Motor neuron (in vitro differentiated cells): Measurements from ENCODE around the gene IRX1. TPM values are rescaled to one million over a fixed set of nuclear protein-coding genes. Genes with fewer than 3 reads are reported as not detected.

Experiments
- ATAC-seq, 8 experiments: fragments of 200-7000 bp; cut with Tn5 transposase; replicated peaks in 6 of 8; 2 replicates each; pipeline ENCODE4 v1.8.0; 2021; ENCODE audit warnings: mild to moderate bottlenecking in 8 of 8, moderate library complexity in 8 of 8
- H3K27ac ChIP-seq, 2 donors: fragments of 250-450 bp; sonication (Bioruptor Pico); 2 replicates each; pipeline ENCODE4 v1.9.0; 2021; ENCODE audit warnings: antibody characterized with exemption in 2 of 2, mild to moderate bottlenecking in 2 of 2, moderate library complexity in 1 of 2
- H3K4me1 ChIP-seq, 2 donors: fragments of 250-450 bp; sonication (Bioruptor Pico); replicated peaks in 1 of 2; 2 replicates each; pipeline ENCODE4 v1.6.1; 2021; ENCODE audit warnings: antibody characterized with exemption in 2 of 2, mild to moderate bottlenecking in 2 of 2, moderate library complexity in 1 of 2
- H3K4me3 ChIP-seq, 5 donors: fragments of 250-450 bp; sonication (Bioruptor Pico); 2 replicates each; pipeline ENCODE4 v1.9.0; 2021; ENCODE audit warnings: antibody characterized with exemption in 5 of 5, mild to moderate bottlenecking in 5 of 5, moderate library complexity in 4 of 5
- WGBS, 10 experiments: fragments of 450-650 bp; shearing (Covaris generic); methylation state at CpG; one replicate each; pipeline ENCODE4 v1.0.0; 2022; 5-methylcytosine and 5-hydroxymethylcytosine counted together
- in situ Hi-C, 9 experiments: fragments of 400-800 bp; cut with MboI; loops; one replicate each; pipeline ENCODE4 v1.15.0; 2021; ENCODE audit warnings: low sequenced_read_pairs in 9 of 9, low pct_unique_long_range_greater_than_20kb in 2 of 9; ENCODE audit not compliant: unreplicated experiment in 9 of 9
- total RNA-seq, 8 experiments: library from RNA; unstranded; fragments of 300-600 nt; gene quantifications; 2 replicates each; pipeline versions ENCODE4 v1.2.3 to v1.2.4, GENCODE V29; 2022

The IRX1 gene
- total RNA-seq, 8 experiments from 2014 or later: 0.18 to 21.0 (median 8.2) TPM

- ATAC-seq: peak in 7 of 8 experiments; percentile 20 to 51 (median 33)
- peaks cover 0 to 12% of the 10 kb centered on the region in 2 donors for H3K4me1 ChIP-seq
- no peak overlapping the region for H3K27ac ChIP-seq
- H3K4me3 ChIP-seq: peak overlapping the region in 4 of 5 donors; percentile 42 to 73 (median 56)
- in situ Hi-C loops: no loop called here
- 0 to 100% (median 7%) methylated on average over 1 to 15 of the region's 63 CpGs; no CpG with 5 or more reads in 4 of the 10 experiments for WGBS, 10 experiments
Measured at GRCh38 chr5:3596261-3596825, 711 bp downstream of the IRX1 start.

GRCh38 chr5:3596857-3597166, 1.2 kb downstream of the IRX1 start:
- H3K4me3 ChIP-seq: peak overlapping the region in 4 of 5 donors; percentile 42 to 73 (median 56)
- no peak for ATAC-seq
- WGBS, 10 experiments: 0 to 81% (median 0%) methylated on average over 1 to 7 of the region's 7 CpGs; no CpG with 5 or more reads in 1 of the 10 experiments
- in situ Hi-C loops: no loop called here
- H3K27ac ChIP-seq: no peak overlapping the region
- peaks cover 0 to 12% of the 10 kb centered on the region in 2 donors for H3K4me1 ChIP-seq

- no peak overlapping the region for H3K27ac ChIP-seq
- peak overlapping the region in 4 of 5 donors; percentile 42 to 73 (median 56) for H3K4me3 ChIP-seq
- H3K4me1 ChIP-seq: peaks cover 0 to 12% of the 10 kb centered on the region in 2 donors
- no peak for ATAC-seq
- in situ Hi-C loops: no loop called here
- 0 to 70% (median 6%) methylated on average over 4 to 28 of the region's 42 CpGs for WGBS, 10 experiments
Measured at GRCh38 chr5:3597167-3598007, 1.8 kb downstream of the IRX1 start.

- in situ Hi-C loops: no loop called here
- Histone ChIP-seq H3K4me1 (peaks cover 0 to 12% of the 10 kb centered on the region in 2 donors), H3K4me3 (peak overlapping the region in 4 of 5 donors; percentile 42 to 73 (median 56)), H3K27ac (no peak overlapping the region)
- WGBS, 10 experiments: 0 to 67% (median 20%) methylated on average over 1 to 8 of the region's 8 CpGs; no CpG with 5 or more reads in 1 of the 10 experiments
- no peak for ATAC-seq
Measured at GRCh38 chr5:3598207-3598606, 2.6 kb downstream of the IRX1 start.

- WGBS, 10 experiments: 7 to 22% (median 15%) methylated on average over 1 to 7 of the region's 12 CpGs; no CpG with 5 or more reads in 6 of the 10 experiments
- Histone ChIP-seq H3K4me1 (peaks cover 0 to 12% of the 10 kb centered on the region in 2 donors), H3K4me3 (peak overlapping the region in 3 of 5 donors; percentile 42 to 73 (median 68)), H3K27ac (no peak overlapping the region)
- ATAC-seq: no peak
- in situ Hi-C loops: no loop called here
Measured at GRCh38 chr5:3598769-3599211, 3.2 kb downstream of the IRX1 start.

GRCh38 chr5:3599226-3600105, 3.8 kb downstream of the IRX1 start:
- Histone ChIP-seq H3K27ac (no peak overlapping the region), H3K4me3 (peak overlapping the region in 1 of 5 donors; percentile 42), H3K4me1 (peaks cover 0 to 12% of the 10 kb centered on the region in 2 donors)
- in situ Hi-C loops: no loop called here
- 5 to 89% (median 31%) methylated on average over 4 to 27 of the region's 86 CpGs; no CpG with 5 or more reads in 1 of the 10 experiments for WGBS, 10 experiments
- ATAC-seq: peak in 1 of 8 experiments; percentile 16

- H3K4me1 ChIP-seq: peaks cover 0 to 9% of the 10 kb centered on the region in 2 donors
- H3K27ac ChIP-seq: no peak overlapping the region
- 10 to 80% (median 37%) methylated on average over 1 to 2 of the region's 71 CpGs; no CpG with 5 or more reads in 7 of the 10 experiments for WGBS, 10 experiments
- peak overlapping the region in 4 of 5 donors; percentile 20 to 38 (median 30) for H3K4me3 ChIP-seq
- peak in 4 of 8 experiments; percentile 15 to 76 (median 70) for ATAC-seq
- in situ Hi-C loops: no loop called here
Measured at GRCh38 chr5:3600106-3601060, 4.8 kb downstream of the IRX1 start.

GRCh38 chr5:3601061-3601710, 5.6 kb downstream of the IRX1 start:
- no peak for ATAC-seq
- in situ Hi-C loops: no loop called here

GRCh38 chr5:3601911-3602782, 6.5 kb downstream of the IRX1 start:
- Histone ChIP-seq H3K4me1 (peaks cover 0 to 10% of the 10 kb centered on the region in 2 donors), H3K4me3 (no peak overlapping the region), H3K27ac (no peak overlapping the region)
- peak in 1 of 8 experiments; percentile 12 for ATAC-seq
- WGBS, 10 experiments: 17 to 88% (median 55%) methylated on average over 1 to 42 of the region's 73 CpGs
- in situ Hi-C loops: no loop called here

More at GRCh38 chr5:3601061-3601710, 5.6 kb downstream of the IRX1 start:
- H3K27ac ChIP-seq: no peak overlapping the region
- H3K4me3 ChIP-seq: peak overlapping the region in 4 of 5 donors; percentile 20 to 38 (median 30)
- H3K4me1 ChIP-seq: peaks cover 0 to 9% of the 10 kb centered on the region in 2 donors
- 35 to 100% (median 49%) methylated on average over 2 to 16 of the region's 23 CpGs; no CpG with 5 or more reads in 3 of the 10 experiments for WGBS, 10 experiments

GRCh38 chr5:3602785-3603502, 7.3 kb downstream of the IRX1 start:
- ATAC-seq: peak in 3 of 8 experiments; percentile 44 to 87 (median 46)
- Histone ChIP-seq H3K27ac (no peak overlapping the region), H3K4me3 (no peak overlapping the region), H3K4me1 (peaks cover 0 to 17% of the 10 kb centered on the region in 2 donors)
- WGBS, 10 experiments: 0 to 83% methylated on average over 1 of the region's 45 CpGs; no CpG with 5 or more reads in 8 of the 10 experiments
- in situ Hi-C loops: no loop called here
